HCT116 (cell line): ENCODE measurements around the gene SEMA6A. TPM values are rescaled to one million over a fixed set of nuclear protein-coding genes. Genes with fewer than 3 reads are reported as not detected.

Experiments
- ATAC-seq: fragments of 200-7000 bp; cut with Tn5 transposase; 2 replicates; pipeline ENCODE4 v1.9.1; 2020; ENCODE audit warnings: mild to moderate bottlenecking, moderate library complexity
- BruUV-seq: library from RNA; stranded (reverse); fragments of 400-500 nt; replicated peaks from 2 replicates; lab custom pipeline; 2021; lab: Mats Ljungman, UMichigan
- CTCF ChIA-PET: fragments of 300-600 bp; sonication (Branson Sonifier 250); formaldehyde crosslinking; loops from one replicate; lab custom pipeline; 2021; ENCODE audit warnings: antibody characterized with exemption; lab: Charles Lee
- POLR2A ChIA-PET: fragments of 300-600, 350-600 bp; sonication (Branson Sonifier 250); formaldehyde crosslinking; loops from one replicate; lab custom pipeline; 2021; ENCODE audit warnings: antibody characterized with exemption; lab: Charles Lee
- RAD21 ChIA-PET, 2 experiments: fragments of 300-600 bp; sonication (Branson Sonifier 250); formaldehyde crosslinking; loops; one replicate each; lab custom pipeline; 2023; ENCODE audit warnings: low total read pairs in 2 of 2; ENCODE audit not compliant: uncharacterized antibody in 2 of 2, unreplicated experiment in 2 of 2, low non-redundant PET in 1 of 2; lab: Charles Lee
- DNase-seq: peaks from one replicate; pipeline ENCODE4 v3.0.0-alpha.2; 2010; ENCODE audit warnings: low read depth, low spot score
- H2AFZ ChIP-seq: fragments of 200-600 bp; shearing (Covaris generic), sonication (generic); 2 replicates; pipeline ENCODE4 v1.6.1; 2017; ENCODE audit warnings: low read depth, mixed run types, mixed read lengths, antibody characterized with exemption, low read length; ENCODE audit not compliant: poor library complexity, severe bottlenecking
- H3K27ac ChIP-seq: 2 replicates; pipeline ENCODE4 v1.5.1; 2012; ENCODE audit warnings: low read depth, low read length
- H3K27me3 ChIP-seq: fragments of 200-600 bp; sonication (generic); 2 replicates; pipeline ENCODE4 v1.6.1; 2016; ENCODE audit warnings: mixed run types, low read length, mixed read lengths; ENCODE audit not compliant: insufficient read depth
- H3K36me3 ChIP-seq, 2 experiments: fragments of 200-500 bp in 1 of 2; fragments of 200-600 bp in 1 of 2; sonication (Bioruptor generic) in 1 of 2; sonication (generic) in 1 of 2; 2 replicates each; pipeline versions ENCODE4 v1.5.1 to v1.6.1; 2014 to 2016; ENCODE audit warnings: low read length in 2 of 2, inconsistent platforms in 1 of 2, mixed read lengths in 1 of 2, mixed run types in 1 of 2; ENCODE audit not compliant: insufficient read depth in 2 of 2, control insufficient read depth in 1 of 2
- H3K4me1 ChIP-seq, 2 experiments: fragments of 200-600 bp in 1 of 2; sonication (generic) in 1 of 2; 2 replicates each; pipeline versions ENCODE4 v1.5.1 to v1.6.1; 2012 to 2017; ENCODE audit warnings: low read length in 2 of 2, inconsistent platforms in 1 of 2, mild to moderate bottlenecking in 1 of 2, mixed read lengths in 1 of 2, mixed run types in 1 of 2, moderate library complexity in 1 of 2; ENCODE audit not compliant: insufficient read depth in 2 of 2, control insufficient read depth in 1 of 2
- H3K4me2 ChIP-seq: fragments of 200-600 bp; sonication (generic); 2 replicates; pipeline ENCODE4 v1.6.1; 2017; ENCODE audit warnings: mixed run types, low read length, mixed read lengths
- H3K4me3 ChIP-seq, 2 experiments: fragments of 200-600 bp in 1 of 2; sonication (generic) in 1 of 2; replicated peaks in 1 of 2; 2 replicates each; pipeline ENCODE4 v1.5.1; 2011 to 2016; ENCODE audit warnings: low read length in 2 of 2, control low read depth in 1 of 2, low read depth in 1 of 2, mild to moderate bottlenecking in 1 of 2, mixed read lengths in 1 of 2, mixed run types in 1 of 2
- H3K79me2 ChIP-seq: fragments of 200-600 bp; sonication (generic); 2 replicates; pipeline ENCODE4 v1.6.1; 2017; ENCODE audit warnings: mild to moderate bottlenecking, mixed run types, low read length, moderate library complexity, mixed read lengths; ENCODE audit not compliant: insufficient read depth
- H3K9ac ChIP-seq: fragments of 200-600 bp; sonication (generic); 2 replicates; pipeline ENCODE4 v1.6.1; 2016; ENCODE audit warnings: low read length, mixed read lengths
- H3K9me2 ChIP-seq: fragments of 200-600 bp; sonication (generic), shearing (Covaris generic); 2 replicates; pipeline ENCODE4 v1.6.1; 2017; ENCODE audit warnings: mixed run types, mild to moderate bottlenecking, moderate library complexity; ENCODE audit not compliant: insufficient read depth
- H3K9me3 ChIP-seq, 2 experiments: fragments of 200-500 bp in 1 of 2; fragments of 200-600 bp in 1 of 2; sonication (Bioruptor generic) in 1 of 2; sonication (generic) in 1 of 2; 2 replicates each; pipeline ENCODE4 v1.6.1; 2014 to 2017; ENCODE audit warnings: low read length in 2 of 2, mixed read lengths in 2 of 2, inconsistent platforms in 1 of 2, low read depth in 1 of 2, mild to moderate bottlenecking in 1 of 2, mixed run types in 1 of 2, moderate library complexity in 1 of 2; ENCODE audit not compliant: control insufficient read depth in 1 of 2, insufficient read depth in 1 of 2
- H4K20me1 ChIP-seq: fragments of 200-600 bp; sonication (generic), shearing (Covaris generic); 2 replicates; pipeline ENCODE4 v1.6.1; 2017; ENCODE audit warnings: mixed run types, mild to moderate bottlenecking, moderate library complexity; ENCODE audit not compliant: insufficient read depth
- CEBPB ChIP-seq: IDR thresholded peaks from 2 replicates; pipeline ENCODE4 v1.6.1; 2012; ENCODE audit warnings: low read depth
- ELF1 ChIP-seq: IDR thresholded peaks from 2 replicates; pipeline ENCODE4 v1.6.1; 2012; ENCODE audit warnings: low read depth, borderline replicate concordance
- EZH2 ChIP-seq: fragments of 200-600 bp; sonication (generic); IDR thresholded peaks from 2 replicates; pipeline ENCODE4 v1.6.1; 2017; ENCODE audit warnings: antibody characterized with exemption, mixed run types
- EZH2phosphoT487 ChIP-seq: fragments of 200-600 bp; IDR thresholded peaks from 2 replicates; pipeline ENCODE4 v1.6.1; 2018; ENCODE audit warnings: antibody characterized with exemption, borderline replicate concordance
- JUND ChIP-seq: IDR thresholded peaks from 2 replicates; pipeline ENCODE4 v1.6.1; 2012
- RAD21 ChIP-seq: IDR thresholded peaks from 2 replicates; pipeline ENCODE4 v1.6.1; 2012; ENCODE audit warnings: low read depth, mild to moderate bottlenecking
- SIN3A ChIP-seq: IDR thresholded peaks from 2 replicates; pipeline ENCODE4 v1.6.1; 2012; ENCODE audit warnings: low read depth
- SP1 ChIP-seq: IDR thresholded peaks from 2 replicates; pipeline ENCODE4 v1.6.1; 2012; ENCODE audit warnings: low read depth
- TCF7L2 ChIP-seq: IDR thresholded peaks from 2 replicates; pipeline ENCODE4 v1.7.0; 2011; ENCODE audit warnings: borderline replicate concordance, inconsistent platforms; ENCODE audit not compliant: insufficient read depth, insufficient read length; ENCODE audit errors: extremely low read depth
- YY1 ChIP-seq: IDR thresholded peaks from 2 replicates; pipeline ENCODE4 v1.6.1; 2011; ENCODE audit warnings: low read length, low read depth, moderate library complexity, mild to moderate bottlenecking; ENCODE audit not compliant: insufficient replicate concordance; ENCODE audit errors: extremely low read depth
- ZFX ChIP-seq: fragments of 450-650 bp; IDR thresholded peaks from 2 replicates; pipeline ENCODE4 v1.6.1; 2017
- ZNF274 ChIP-seq: fragments of 200-500 bp; sonication (Bioruptor generic); IDR thresholded peaks from 2 replicates; pipeline ENCODE4 v1.6.1; 2014; ENCODE audit warnings: mild to moderate bottlenecking, low read depth, low read length, inconsistent platforms
- intact Hi-C: fragments of 100-400 bp; cut with micrococcal nuclease; formaldehyde crosslinking; loops from 2 replicates; pipeline ENCODE4 v1.10.0; 2022
- total RNA-seq: library from RNA; stranded (reverse); gene quantifications from one replicate; pipeline ENCODE4 v1.2.1, GENCODE V29; 2021; ENCODE audit not compliant: unreplicated experiment
- TF ChIP-seq, protein P1 (sequence below): IDR thresholded peaks from 2 replicates; pipeline ENCODE4 v1.6.1; 2012; ENCODE audit warnings: low read depth

The SEMA6A gene
- total RNA-seq, 1 experiment from 2014 or later, result 6.7 TPM

DNA sequence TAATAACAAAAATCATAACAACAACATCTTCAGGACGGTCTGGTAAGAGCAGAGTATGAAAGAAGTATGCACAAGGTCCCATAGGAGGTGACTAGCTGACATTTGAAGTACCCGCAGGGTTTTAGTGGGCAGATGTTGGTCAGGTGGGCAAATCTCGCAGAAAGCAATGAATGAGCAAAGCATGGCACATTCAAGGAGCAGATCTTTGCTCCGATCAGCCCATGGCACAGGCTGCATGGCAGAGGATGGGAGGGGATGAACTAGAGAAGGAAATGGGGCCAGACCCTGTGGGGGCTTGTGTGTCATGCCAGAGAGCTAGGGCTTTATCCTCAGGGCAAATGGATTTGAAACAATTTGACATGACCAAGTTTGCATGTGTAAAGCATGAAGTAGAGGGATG is 90.0 kb downstream of the SEMA6A start:
- Histone ChIP-seq H3K4me2 (no peak overlapping the region), H3K9me3 (no peaks in the 10 kb centered on the region), H3K79me2 (no peaks in the 10 kb centered on the region), H4K20me1 (no peaks in the 10 kb centered on the region), H2AFZ (no peak overlapping the region), H3K9me2 (no peaks in the 10 kb centered on the region), H3K27ac (no peak overlapping the region), H3K27me3 (no peaks in the 10 kb centered on the region), H3K9ac (no peak overlapping the region), H3K4me1 (no peaks in the 10 kb centered on the region), H3K4me3 (no peak overlapping the region), H3K36me3 (no peaks in the 10 kb centered on the region)
- CTCF ChIA-PET, result no interaction called here
- POLR2A ChIA-PET, result no interaction called here
- TF ChIP-seq ZNF274 (no peak), SP1 (no peak), SIN3A (no peak), ZFX (no peak)
- DNase-seq, result no peak
- RAD21 ChIA-PET, result no interaction called here
- intact Hi-C loops, result no loop called here
- no TSS peak for BruUV-seq
- no peak for ATAC-seq

DNA sequence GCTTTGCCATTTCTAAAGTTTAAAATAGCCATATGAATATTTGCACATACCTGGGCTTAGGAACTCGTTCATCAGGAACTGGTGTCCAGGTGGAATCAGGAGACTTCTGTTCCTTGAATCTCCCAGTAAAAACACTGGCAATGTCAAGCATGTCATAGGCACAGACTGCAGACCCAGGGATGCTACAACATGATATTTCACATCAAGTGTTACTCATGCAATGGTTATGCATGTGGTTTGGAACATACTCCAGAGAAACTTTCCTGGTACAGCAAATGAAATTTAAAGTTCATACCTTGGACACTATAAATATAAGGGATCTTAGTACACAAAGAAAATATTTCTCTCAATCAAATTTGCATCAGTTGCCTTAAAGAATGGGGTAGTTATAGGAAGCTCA is 92.2 kb downstream of the SEMA6A start:
- no peaks in the 10 kb centered on the region for H4K20me1 ChIP-seq
- no peak overlapping the region for H3K9ac ChIP-seq
- RAD21 ChIA-PET, result no interaction called here
- ATAC-seq, result no peak
- no peaks in the 10 kb centered on the region for H3K79me2 ChIP-seq
- intact Hi-C loops, result no loop called here
- H3K36me3 ChIP-seq, result no peaks in the 10 kb centered on the region; a peak in 1 of 4 replicates
- no peak overlapping the region for H3K27ac ChIP-seq
- no peak overlapping the region for H3K4me3 ChIP-seq
- no peaks in the 10 kb centered on the region for H3K9me2 ChIP-seq
- no peaks in the 10 kb centered on the region for H3K9me3 ChIP-seq
- BruUV-seq, result no TSS peak
- no peak overlapping the region for H2AFZ ChIP-seq
- TF ChIP-seq EZH2phosphoT487 (no peak), EZH2 (no peak), JUND (no peak), ELF1 (no peak), TCF7L2 (no peak), CEBPB (no peak), ZFX (no peak), RAD21 (no peak), YY1 (no peak)
- TF ChIP-seq, protein P1, sequence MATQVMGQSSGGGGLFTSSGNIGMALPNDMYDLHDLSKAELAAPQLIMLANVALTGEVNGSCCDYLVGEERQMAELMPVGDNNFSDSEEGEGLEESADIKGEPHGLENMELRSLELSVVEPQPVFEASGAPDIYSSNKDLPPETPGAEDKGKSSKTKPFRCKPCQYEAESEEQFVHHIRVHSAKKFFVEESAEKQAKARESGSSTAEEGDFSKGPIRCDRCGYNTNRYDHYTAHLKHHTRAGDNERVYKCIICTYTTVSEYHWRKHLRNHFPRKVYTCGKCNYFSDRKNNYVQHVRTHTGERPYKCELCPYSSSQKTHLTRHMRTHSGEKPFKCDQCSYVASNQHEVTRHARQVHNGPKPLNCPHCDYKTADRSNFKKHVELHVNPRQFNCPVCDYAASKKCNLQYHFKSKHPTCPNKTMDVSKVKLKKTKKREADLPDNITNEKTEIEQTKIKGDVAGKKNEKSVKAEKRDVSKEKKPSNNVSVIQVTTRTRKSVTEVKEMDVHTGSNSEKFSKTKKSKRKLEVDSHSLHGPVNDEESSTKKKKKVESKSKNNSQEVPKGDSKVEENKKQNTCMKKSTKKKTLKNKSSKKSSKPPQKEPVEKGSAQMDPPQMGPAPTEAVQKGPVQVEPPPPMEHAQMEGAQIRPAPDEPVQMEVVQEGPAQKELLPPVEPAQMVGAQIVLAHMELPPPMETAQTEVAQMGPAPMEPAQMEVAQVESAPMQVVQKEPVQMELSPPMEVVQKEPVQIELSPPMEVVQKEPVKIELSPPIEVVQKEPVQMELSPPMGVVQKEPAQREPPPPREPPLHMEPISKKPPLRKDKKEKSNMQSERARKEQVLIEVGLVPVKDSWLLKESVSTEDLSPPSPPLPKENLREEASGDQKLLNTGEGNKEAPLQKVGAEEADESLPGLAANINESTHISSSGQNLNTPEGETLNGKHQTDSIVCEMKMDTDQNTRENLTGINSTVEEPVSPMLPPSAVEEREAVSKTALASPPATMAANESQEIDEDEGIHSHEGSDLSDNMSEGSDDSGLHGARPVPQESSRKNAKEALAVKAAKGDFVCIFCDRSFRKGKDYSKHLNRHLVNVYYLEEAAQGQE, result no peak
- TF ChIP-seq, all 23 proteins: peak for 0
- H3K4me1 ChIP-seq, result no peaks in the 10 kb centered on the region
- H3K27me3 ChIP-seq, result no peaks in the 10 kb centered on the region
- ChIA-PET CTCF (no interaction called here), POLR2A (no interaction called here)
- H3K4me2 ChIP-seq, result no peak overlapping the region
- no peak for DNase-seq
